ENCODE results near the gene CLEC16A. TPM values are rescaled to one million over a fixed set of nuclear protein-coding genes. Genes with fewer than 3 reads are reported as not detected.
A peak's percentile ranks its signal among the peaks of the same experiment; 100 is the strongest.

CLEC16A gene
- total and polyA plus RNA-seq, 9 of the 15 experiments (the other 6 are each of a cell fraction or from before 2014, with no cell fraction given), result 1.00 to 22.3 (median 10.0) TPM

DNA sequence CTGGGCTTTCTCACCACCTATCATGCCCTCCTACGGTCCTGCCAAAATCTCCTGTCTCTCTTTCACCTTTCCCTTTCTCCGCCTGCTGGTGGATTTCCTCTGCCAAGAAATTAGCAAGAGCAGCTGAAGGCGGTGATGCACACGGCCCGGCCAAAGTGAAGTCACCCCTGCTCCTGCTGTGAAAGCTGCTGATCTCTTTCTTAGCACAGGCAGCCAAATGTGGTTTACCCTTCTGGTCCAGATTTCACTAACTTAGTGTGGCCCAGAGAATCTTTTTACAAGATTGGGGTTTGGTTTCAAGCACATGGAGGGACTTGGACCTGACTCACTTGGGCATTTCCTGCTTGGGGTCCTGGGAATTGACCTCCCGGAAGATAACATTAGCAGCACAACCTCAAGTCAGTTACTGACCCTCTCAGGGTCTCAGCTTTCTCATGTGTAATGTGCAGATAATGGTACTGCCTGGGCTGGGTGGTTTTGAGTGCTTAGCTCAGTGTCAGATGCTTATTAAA is 155.9 kb downstream of the CLEC16A start (continued):
- TF ChIP-seq SRF (CRISPR knock-in tag; IDR thresholded peaks at IDR 0.05) (0 out of 4 replicates have a peak, but pooled peaks of 1 of the 2 experiments have one; percentile 34), PHTF2 (CRISPR knock-in tag; IDR thresholded peaks at IDR 0.05) (no peak), ZNF699 (CRISPR knock-in tag; IDR thresholded peaks at IDR 0.05; ENCODE audit: insufficient replicate concordance) (no peak), BCL6 (CRISPR knock-in tag; IDR thresholded peaks at IDR 0.05) (no peak), LEF1 (IDR thresholded peaks at IDR 0.05) (peak; percentile 71; the same call in 1 of the 2 replicates), TARDBP (IDR thresholded peaks at IDR 0.05) (no peak), NR2C1 (IDR thresholded peaks at IDR 0.05) (peak; percentile 69; the same call in 1 of the 2 replicates), NR2C1 (tag; IDR thresholded peaks at IDR 0.05) (peak; percentile 74), CCNT2 (IDR thresholded peaks at IDR 0.05; ENCODE audit: borderline replicate concordance, extremely low read depth, insufficient read length, low read depth, low read length) (no peak), ZNF174 (CRISPR knock-in tag; IDR thresholded peaks at IDR 0.05) (no peak), HNRNPK (IDR thresholded peaks at IDR 0.05; ENCODE audit: low read depth, low read length, poor library complexity, severe bottlenecking) (no peak), ZBTB17 (CRISPR knock-in tag; IDR thresholded peaks at IDR 0.05) (no peak), SMARCE1 (IDR thresholded peaks at IDR 0.05) (peak; percentile 77; the same call in 1 of the 2 replicates), PRMT5 (CRISPR knock-in tag; IDR thresholded peaks at IDR 0.05) (no peak), MCM2 (IDR thresholded peaks at IDR 0.05; ENCODE audit: low read depth) (no peak), SOX6 (IDR thresholded peaks at IDR 0.05) (no peak), ZNF778 (CRISPR knock-in tag; IDR thresholded peaks at IDR 0.05) (no peak), ZNF764 (CRISPR knock-in tag; IDR thresholded peaks at IDR 0.05; ENCODE audit: low read depth) (no peak), RCOR1 (IDR thresholded peaks at IDR 0.05; ENCODE audit: borderline replicate concordance in 1 of 2, low read depth in 2 of 2, low read length in 2 of 2) (peak; percentile 85 to 90), ETV6 (IDR thresholded peaks at IDR 0.05; ENCODE audit: borderline replicate concordance in 1 of 2, low read depth in 2 of 2, low read length in 1 of 2) (peak in 1 of 2 experiments; percentile 69; a peak in 2 of 4 replicates), ETV6 (CRISPR knock-in tag; IDR thresholded peaks at IDR 0.05; ENCODE audit: borderline replicate concordance) (no peak), SPI1 (IDR thresholded peaks at IDR 0.05; ENCODE audit: borderline replicate concordance, low read depth, low read length) (no peak), SAFB (IDR thresholded peaks at IDR 0.05; ENCODE audit: borderline replicate concordance, low read depth, low read length) (no peak), RFX7 (CRISPR knock-in tag; IDR thresholded peaks at IDR 0.05) (no peak)
- TF ChIP-seq, protein P1, sequence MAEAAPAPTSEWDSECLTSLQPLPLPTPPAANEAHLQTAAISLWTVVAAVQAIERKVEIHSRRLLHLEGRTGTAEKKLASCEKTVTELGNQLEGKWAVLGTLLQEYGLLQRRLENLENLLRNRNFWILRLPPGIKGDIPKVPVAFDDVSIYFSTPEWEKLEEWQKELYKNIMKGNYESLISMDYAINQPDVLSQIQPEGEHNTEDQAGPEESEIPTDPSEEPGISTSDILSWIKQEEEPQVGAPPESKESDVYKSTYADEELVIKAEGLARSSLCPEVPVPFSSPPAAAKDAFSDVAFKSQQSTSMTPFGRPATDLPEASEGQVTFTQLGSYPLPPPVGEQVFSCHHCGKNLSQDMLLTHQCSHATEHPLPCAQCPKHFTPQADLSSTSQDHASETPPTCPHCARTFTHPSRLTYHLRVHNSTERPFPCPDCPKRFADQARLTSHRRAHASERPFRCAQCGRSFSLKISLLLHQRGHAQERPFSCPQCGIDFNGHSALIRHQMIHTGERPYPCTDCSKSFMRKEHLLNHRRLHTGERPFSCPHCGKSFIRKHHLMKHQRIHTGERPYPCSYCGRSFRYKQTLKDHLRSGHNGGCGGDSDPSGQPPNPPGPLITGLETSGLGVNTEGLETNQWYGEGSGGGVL (CRISPR knock-in tag; IDR thresholded peaks at IDR 0.05), result no peak
- TF ChIP-seq, protein P2, sequence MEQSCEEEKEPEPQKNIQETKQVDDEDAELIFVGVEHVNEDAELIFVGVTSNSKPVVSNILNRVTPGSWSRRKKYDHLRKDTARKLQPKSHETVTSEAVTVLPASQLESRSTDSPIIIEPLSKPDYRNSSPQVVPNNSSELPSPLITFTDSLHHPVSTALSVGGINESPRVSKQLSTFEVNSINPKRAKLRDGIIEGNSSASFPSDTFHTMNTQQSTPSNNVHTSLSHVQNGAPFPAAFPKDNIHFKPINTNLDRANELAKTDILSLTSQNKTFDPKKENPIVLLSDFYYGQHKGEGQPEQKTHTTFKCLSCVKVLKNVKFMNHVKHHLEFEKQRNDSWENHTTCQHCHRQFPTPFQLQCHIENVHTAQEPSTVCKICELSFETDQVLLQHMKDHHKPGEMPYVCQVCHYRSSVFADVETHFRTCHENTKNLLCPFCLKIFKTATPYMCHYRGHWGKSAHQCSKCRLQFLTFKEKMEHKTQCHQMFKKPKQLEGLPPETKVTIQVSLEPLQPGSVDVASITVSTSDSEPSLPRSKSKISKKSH (CRISPR knock-in tag; IDR thresholded peaks at IDR 0.05), result no peak

All from K562 (cell line).